Measurements from ENCODE around the gene ECD. TPM values are rescaled to one million over a fixed set of nuclear protein-coding genes. Genes with fewer than 3 reads are reported as not detected.
A peak's percentile ranks its signal among the peaks of the same experiment; 100 is the strongest.

ECD gene
- total RNA-seq, 1 donor from 2014 or later: 6.2 TPM

- Histone ChIP-seq H3K27ac (peak overlapping the region; percentile 95 to 96), H3K4me1 (peaks cover 6 to 7% of the 10 kb centered on the region in 2 donors), H3K27me3 (no peaks in the 10 kb centered on the region), H3K4me3 (peak overlapping the region; percentile 87), H3K36me3 (no peaks in the 10 kb centered on the region), H3K9me3 (no peaks in the 10 kb centered on the region)
- DNase-seq (ENCODE audit: low spot score in 2 of 2): no peak
- TF ChIP-seq, protein P1, sequence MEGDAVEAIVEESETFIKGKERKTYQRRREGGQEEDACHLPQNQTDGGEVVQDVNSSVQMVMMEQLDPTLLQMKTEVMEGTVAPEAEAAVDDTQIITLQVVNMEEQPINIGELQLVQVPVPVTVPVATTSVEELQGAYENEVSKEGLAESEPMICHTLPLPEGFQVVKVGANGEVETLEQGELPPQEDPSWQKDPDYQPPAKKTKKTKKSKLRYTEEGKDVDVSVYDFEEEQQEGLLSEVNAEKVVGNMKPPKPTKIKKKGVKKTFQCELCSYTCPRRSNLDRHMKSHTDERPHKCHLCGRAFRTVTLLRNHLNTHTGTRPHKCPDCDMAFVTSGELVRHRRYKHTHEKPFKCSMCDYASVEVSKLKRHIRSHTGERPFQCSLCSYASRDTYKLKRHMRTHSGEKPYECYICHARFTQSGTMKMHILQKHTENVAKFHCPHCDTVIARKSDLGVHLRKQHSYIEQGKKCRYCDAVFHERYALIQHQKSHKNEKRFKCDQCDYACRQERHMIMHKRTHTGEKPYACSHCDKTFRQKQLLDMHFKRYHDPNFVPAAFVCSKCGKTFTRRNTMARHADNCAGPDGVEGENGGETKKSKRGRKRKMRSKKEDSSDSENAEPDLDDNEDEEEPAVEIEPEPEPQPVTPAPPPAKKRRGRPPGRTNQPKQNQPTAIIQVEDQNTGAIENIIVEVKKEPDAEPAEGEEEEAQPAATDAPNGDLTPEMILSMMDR (IDR thresholded peaks at IDR 0.05): no peak
- intact Hi-C loops (cut with DNase I): loop anchor here (1.0 to 2.0 kb wide), 3 partner anchors 13 to 156 kb away; partner anchors contain the start of genes MRPS16 and NUDT13
These were observed 70.5 kb downstream of the ECD start for GRCh38 chr10:73097305-73097670.

GRCh38 chr10:73096449-73097304, 71.1 kb downstream of the ECD start, which contains the start of gene P4HA1:
TSS of gene P4HA1 (minus strand) at chr10:73096866. CDS start at chr10:73074883, 21,983 bp downstream.
- Histone ChIP-seq H3K27ac (peak within 1 kb of the TSS; percentile 95 to 96), H3K9me3 (no peaks in the 10 kb centered on the region), H3K36me3 (no peaks in the 10 kb centered on the region), H3K4me1 (peaks cover 6 to 10% of the 10 kb centered on the region in 2 donors), H3K4me3 (peak within 1 kb of the TSS; percentile 87), H3K27me3 (no peaks in the 10 kb centered on the region)
- TF ChIP-seq, protein P1 (IDR thresholded peaks at IDR 0.05): peak; percentile 64 to 82 (median 69)
- intact Hi-C loops (cut with DNase I): loop anchor here (1.0 to 2.0 kb wide), 4 partner anchors 14 to 156 kb away; partner anchors contain the start of genes ECD, FAM149B1, MRPS16 and NUDT13
- peak; percentile 96 to 100 for DNase-seq (ENCODE audit: low spot score in 2 of 2)

GRCh38 chr10:73096041-73096448, 71.8 kb downstream of the ECD start:
- peak overlapping the region; percentile 87 for H3K4me3 ChIP-seq
- H3K27me3 ChIP-seq: no peaks in the 10 kb centered on the region
- no peaks in the 10 kb centered on the region for H3K36me3 ChIP-seq
- peak overlapping the region; percentile 95 to 96 for H3K27ac ChIP-seq
- intact Hi-C loops (cut with DNase I): loop anchor here (1.0 to 2.0 kb wide), 3 partner anchors 63 to 157 kb away; partner anchors contain the start of genes ECD, FAM149B1 and MRPS16
- peaks cover 6 to 15% of the 10 kb centered on the region in 2 donors for H3K4me1 ChIP-seq
- TF ChIP-seq, protein P1 (IDR thresholded peaks at IDR 0.05): no peak
- H3K9me3 ChIP-seq: no peaks in the 10 kb centered on the region
- peak in 1 of 2 donors; percentile 81 for DNase-seq (ENCODE audit: low spot score in 2 of 2)

DNA sequence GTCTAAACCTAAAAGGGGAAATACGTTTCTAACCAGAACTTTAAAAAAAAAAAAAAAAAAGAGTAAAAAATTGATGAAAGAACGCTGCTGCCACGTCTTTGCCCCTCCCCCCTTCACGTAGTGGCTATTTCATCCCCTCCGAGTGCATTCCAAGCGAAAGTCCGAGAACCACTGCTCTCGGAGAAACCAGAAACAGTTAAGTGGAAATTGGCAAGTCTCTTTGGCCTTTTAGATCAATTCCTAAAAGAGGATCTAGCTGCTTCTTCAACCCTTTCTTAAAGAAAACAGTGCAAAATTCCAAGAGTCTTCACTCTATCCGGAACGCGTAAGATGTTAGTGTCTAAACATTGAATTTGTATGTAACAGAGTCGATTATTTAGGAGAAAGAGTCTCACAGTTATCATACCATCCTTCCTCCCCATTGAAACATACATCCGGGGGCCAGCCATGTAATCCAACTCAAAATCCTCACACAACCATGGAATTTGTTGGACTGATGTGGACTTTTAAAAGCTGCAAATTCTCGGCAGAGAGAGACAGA, 72.3 kb downstream of the ECD start:
- peak in 1 of 2 donors; percentile 83 for DNase-seq (ENCODE audit: low spot score in 2 of 2)
- H3K9me3 ChIP-seq: no peaks in the 10 kb centered on the region
- intact Hi-C loops (cut with DNase I): loop anchor here (1.0 to 2.0 kb wide), 3 partner anchors 63 to 157 kb away; partner anchors contain the start of genes ECD, FAM149B1 and MRPS16
- TF ChIP-seq, protein P1 (IDR thresholded peaks at IDR 0.05): no peak
- peak overlapping the region; percentile 87 for H3K4me3 ChIP-seq
- peak overlapping the region; percentile 95 to 96 for H3K27ac ChIP-seq
- no peaks in the 10 kb centered on the region for H3K27me3 ChIP-seq
- H3K4me1 ChIP-seq: peaks cover 6 to 15% of the 10 kb centered on the region in 2 donors
- no peaks in the 10 kb centered on the region for H3K36me3 ChIP-seq

DNA sequence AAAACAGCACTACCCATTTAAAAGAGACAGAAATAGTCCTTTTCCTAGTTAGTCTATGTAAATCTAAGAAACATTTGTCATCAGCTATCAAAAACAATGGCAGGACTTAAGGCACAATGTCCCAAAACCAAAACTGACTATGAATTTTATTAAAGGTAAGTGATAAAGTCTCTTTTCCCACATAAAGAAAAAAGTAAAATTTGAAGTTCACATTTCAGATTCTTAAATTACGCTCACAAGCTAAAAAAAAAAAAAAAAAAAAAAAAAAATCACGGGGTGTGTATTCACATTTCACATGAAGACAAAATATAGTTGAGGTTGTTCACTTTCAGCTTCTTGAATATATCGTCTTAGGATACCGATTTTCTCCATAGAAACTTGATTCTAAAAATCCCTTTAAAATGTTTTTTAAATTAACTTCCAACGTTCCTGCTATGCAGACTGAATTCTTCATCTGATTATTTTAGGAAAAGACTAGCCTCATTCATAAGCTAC, 72.8 kb downstream of the ECD start:
- Histone ChIP-seq H3K4me1 (peaks cover 6 to 15% of the 10 kb centered on the region in 2 donors), H3K36me3 (no peaks in the 10 kb centered on the region), H3K27ac (peak overlapping the region; percentile 95 to 96), H3K4me3 (peak overlapping the region; percentile 87), H3K9me3 (no peaks in the 10 kb centered on the region), H3K27me3 (no peaks in the 10 kb centered on the region)
- TF ChIP-seq, protein P1 (IDR thresholded peaks at IDR 0.05): no peak
- intact Hi-C loops (cut with DNase I): no loop called here
- DNase-seq (ENCODE audit: low spot score in 2 of 2): no peak

All from ascending aorta (tissue), 2 donors.